Sigmoid colon (tissue), 4 donors: ENCODE data around the gene KIF3B.

ENCODE experiments used
- POLR2A ChIP-seq, 2 donors: fragments of 450-650 bp; IDR thresholded peaks; one replicate each; pipeline ENCODE4 v1.6.1; 2016; ENCODE audit warnings: antibody characterized with exemption in 2 of 2, mild to moderate bottlenecking in 2 of 2, moderate library complexity in 2 of 2
- POLR2AphosphoS5 ChIP-seq, 4 donors: sonication (generic); formaldehyde crosslinking; IDR thresholded peaks; one replicate each; pipeline ENCODE4 v1.6.1; 2017; ENCODE audit warnings: antibody characterized with exemption in 4 of 4
- TF ChIP-seq, protein P1 (sequence below), 4 experiments: fragments of 450-650 bp in 3 of 4; fragments of 200-600 bp in 1 of 4; IDR thresholded peaks; one replicate each; pipeline ENCODE4 v1.5.1; 2016 to 2019; ENCODE audit warnings: antibody characterized with exemption in 4 of 4, mild to moderate bottlenecking in 3 of 4, moderate library complexity in 2 of 4

GRCh38 chr20:32364554-32365208, 87.2 kb downstream of the KIF3B start:
- no peak for TF ChIP-seq POLR2A (IDR thresholded peaks at IDR 0.05)
- TF ChIP-seq, protein P1, sequence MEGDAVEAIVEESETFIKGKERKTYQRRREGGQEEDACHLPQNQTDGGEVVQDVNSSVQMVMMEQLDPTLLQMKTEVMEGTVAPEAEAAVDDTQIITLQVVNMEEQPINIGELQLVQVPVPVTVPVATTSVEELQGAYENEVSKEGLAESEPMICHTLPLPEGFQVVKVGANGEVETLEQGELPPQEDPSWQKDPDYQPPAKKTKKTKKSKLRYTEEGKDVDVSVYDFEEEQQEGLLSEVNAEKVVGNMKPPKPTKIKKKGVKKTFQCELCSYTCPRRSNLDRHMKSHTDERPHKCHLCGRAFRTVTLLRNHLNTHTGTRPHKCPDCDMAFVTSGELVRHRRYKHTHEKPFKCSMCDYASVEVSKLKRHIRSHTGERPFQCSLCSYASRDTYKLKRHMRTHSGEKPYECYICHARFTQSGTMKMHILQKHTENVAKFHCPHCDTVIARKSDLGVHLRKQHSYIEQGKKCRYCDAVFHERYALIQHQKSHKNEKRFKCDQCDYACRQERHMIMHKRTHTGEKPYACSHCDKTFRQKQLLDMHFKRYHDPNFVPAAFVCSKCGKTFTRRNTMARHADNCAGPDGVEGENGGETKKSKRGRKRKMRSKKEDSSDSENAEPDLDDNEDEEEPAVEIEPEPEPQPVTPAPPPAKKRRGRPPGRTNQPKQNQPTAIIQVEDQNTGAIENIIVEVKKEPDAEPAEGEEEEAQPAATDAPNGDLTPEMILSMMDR (IDR thresholded peaks at IDR 0.05), result no peak
- TF ChIP-seq POLR2AphosphoS5 (IDR thresholded peaks at IDR 0.05), result no peak
